Nucleus accumbens (tissue), 56 donors: ENCODE results near the gene IFT43.

Source experiments
- DNase-seq, 56 donors: peaks; one replicate each; lab custom pipeline; 2025; lab: John Stamatoyannopoulos, UW

Gene IFT43

DNA sequence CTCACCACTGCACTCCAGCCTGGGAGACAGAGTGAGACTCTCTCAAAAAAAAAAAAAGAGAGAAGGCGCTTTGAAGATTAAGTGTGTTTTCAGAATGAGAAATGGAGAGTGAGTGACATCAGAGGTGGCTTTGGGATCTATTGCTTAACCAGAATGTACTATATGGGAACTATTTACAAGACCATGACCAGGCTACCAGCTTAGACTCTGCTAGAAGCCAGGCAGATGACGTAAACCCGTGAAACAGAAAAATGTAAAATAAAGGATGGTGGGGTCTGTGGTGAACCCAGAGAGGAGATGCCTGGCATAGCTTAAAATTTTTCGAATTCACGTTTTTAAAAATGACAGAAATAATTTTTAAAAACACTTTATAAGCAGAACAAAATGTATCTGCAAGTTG is 82.0 kb downstream of the IFT43 start:
- DNase-seq = no peak

DNA sequence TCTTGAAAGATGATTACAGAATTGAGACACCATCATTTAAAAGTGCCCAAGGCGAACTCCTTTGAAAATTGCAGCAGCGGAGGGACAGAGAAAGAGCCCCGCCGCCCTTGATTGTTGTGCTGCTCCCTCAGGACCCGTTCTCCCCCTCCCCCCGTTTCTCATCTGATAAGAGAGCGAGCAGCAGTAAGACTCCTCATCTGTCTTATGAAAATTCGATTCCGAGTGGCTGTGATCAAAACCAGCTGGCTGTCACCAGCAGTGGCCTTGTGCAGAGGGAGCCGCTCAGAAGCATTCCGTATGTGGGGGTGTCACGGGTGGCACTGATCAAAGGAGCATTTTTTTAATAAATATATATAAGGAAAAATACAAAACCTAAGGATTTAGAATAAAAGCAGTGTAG is 88.2 kb downstream of the IFT43 start:
- DNase-seq = no peak

GRCh38 chr14:76077340-76077739 is 91.8 kb downstream of the IFT43 start:
- DNase-seq = no peak

DNA sequence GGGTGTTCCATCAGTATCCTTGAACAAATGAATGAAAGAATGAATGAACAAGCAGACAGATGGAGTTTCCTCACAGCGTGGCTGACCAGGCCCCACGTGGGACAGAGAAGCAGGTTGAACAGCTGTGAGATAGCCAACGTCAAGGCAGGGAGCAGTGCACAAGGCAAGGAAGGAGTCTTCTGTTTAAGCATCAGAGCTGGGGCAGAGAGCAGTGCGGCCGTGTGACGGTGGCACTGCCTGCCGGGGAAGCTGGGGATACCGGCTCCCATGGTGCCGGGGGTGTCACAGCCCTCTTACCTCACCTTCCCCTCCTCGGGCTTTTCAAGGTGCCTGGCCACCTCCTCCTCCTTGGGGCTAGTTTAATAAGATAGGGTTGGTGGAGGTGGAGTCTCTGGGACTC is 92.9 kb downstream of the IFT43 start:
- DNase-seq = no peak

DNA sequence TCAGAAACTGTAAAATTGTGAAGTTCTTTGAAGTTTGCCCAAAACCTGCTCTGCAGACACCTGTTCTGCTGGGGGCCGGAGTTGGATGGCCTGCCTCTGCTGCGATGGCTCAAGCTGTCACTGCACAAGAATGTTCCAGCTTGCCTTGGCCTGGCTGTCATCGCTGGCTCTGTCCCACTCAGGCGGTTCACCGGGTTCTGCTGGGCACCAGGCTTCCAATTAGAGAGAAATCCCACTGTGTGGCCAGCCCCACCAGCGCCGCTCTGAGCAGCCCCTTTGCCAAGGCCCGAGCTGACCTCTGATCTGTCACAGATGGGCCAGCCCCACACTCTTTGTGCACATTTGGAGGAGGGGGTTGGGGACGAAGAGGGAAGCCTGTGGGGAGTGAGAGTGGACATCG is 94.5 kb downstream of the IFT43 start:
- DNase-seq = peak in 28 of 56 donors; percentile 2 to 58 (median 24)

DNA sequence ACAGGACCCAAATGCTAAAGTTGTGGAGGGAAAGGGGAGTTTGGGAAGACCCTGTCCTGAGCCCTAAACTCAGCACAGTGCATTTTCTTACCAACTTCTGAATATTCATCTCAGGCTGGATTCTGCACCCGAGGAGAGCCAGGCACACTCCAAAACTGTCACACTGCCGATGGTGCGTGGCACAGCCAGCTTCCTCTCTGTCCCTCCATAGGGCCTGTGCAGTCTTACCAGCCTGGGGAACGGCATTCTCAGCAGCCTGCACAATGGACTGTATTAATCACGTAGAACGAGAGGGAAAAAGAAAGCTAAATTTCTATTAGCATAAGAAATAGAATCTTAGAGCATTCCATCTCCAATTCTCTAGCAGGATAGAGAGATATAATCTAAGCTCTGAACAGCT is 94.9 kb downstream of the IFT43 start:
- DNase-seq = peak in 4 of 56 donors; percentile 14 to 36 (median 29)

- DNase-seq = peak in 1 of 56 donors; percentile 9
These were observed 96.1 kb downstream of the IFT43 start for GRCh38 chr14:76081642-76082041.

GRCh38 chr14:76083796-76084765 is 98.5 kb downstream of the IFT43 start:
- peak in 21 of 56 donors; percentile 4 to 34 (median 22) for DNase-seq

DNA sequence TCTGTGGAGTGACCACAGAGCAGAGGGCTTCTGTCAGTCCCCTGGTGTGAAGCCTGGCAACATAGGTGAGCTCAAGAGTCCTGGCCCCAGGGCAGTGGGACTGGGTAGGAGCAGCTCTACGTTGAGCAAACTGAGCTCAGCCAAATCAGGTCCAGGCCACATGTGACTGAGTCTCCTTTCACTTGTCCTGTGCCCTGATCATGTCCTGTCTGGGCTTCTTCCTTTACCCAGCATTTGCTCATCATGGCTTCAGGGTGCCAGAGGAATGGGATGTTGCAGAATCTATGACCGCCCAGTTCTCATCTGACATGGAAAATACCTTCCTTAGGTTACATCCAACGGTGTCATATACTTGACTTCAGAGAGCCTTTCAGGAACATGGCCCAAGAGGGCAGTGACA is 99.8 kb downstream of the IFT43 start:
- DNase-seq = no peak

DNA sequence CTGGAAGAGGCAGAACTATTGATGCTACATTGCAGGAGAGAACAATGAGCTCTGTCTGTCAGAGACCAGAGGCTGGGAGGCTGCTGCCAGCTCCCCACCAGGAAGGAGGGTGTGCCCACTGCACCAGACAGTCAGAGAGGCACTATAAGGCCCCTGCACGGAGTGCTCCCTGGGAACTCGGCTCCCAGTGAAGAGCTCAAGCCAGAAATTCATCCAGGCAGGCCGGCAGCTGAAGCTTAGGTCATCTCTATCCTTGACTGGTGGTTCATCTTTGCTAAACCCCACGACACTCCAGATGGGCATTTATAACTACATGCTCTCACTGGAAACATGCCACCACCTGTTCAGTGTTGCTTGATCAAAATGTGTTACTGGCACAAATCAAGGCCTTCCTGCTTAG is 101.1 kb downstream of the IFT43 start:
- peak in 30 of 56 donors; percentile 5 to 60 (median 32) for DNase-seq

- DNase-seq = no peak
These were observed 102.8 kb downstream of the IFT43 start for GRCh38 chr14:76088326-76088725.

DNA sequence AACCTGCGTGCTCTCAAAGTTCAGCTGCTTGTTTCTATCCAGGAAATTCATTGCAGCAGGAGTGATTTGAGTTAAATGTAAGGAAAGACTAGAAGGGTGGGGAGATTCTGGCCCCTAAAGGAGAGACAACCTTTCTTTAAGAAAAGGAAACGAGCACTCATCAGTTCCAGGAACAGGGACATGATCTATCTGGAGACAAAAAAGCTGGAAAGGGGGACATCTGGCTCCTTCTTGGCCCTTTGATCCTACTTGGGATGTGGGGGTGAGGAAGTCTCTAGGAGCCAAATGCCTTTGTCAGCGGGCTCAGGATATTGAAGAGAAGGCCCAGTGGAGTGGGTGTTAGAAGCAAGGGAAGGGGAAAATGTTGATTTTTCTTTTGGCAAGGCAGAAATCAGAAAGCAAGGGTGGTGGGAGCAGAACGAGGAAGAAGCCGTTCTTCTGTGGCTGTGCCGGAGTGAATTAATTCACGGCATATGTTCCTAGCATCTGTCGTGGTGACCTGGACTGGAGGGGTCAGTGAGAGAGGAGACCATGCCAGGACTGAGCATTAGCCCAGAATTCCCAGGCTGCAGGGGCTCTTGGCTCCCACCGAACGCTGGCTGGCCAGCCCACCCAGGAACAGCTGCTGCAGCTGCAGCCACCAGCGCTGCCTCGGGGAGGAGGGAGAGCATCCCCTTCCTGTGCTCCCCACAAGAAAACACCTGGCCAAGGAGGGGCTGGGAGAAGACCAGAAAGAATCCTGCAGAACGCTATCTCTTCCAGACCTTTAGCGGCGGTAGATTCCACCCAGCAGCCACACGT is 103.4 kb downstream of the IFT43 start:
- no peak for DNase-seq

DNA sequence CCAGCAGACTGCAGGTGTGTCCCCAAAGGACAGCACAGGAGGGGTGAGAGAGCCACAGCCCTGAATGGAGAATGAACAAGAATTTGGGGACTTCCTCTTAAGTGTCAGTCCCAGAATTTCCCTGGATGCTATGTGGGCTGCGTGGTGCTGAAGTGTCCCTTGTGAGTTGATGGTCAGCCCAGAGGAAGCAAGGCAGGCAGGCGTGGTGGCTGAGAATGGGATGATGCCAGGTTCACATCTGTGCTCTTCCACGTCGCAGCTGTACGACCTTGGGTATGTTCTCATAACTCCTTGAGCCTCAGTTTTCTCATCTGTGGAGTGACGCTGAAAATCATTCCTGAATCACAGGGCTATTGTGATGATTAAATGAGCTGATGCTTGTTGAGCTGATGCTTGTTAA is 104.0 kb downstream of the IFT43 start:
- DNase-seq = no peak

GRCh38 chr14:76090616-76091391 is 105.2 kb downstream of the IFT43 start:
- peak in 27 of 56 donors; percentile 4 to 45 (median 18) for DNase-seq

DNA sequence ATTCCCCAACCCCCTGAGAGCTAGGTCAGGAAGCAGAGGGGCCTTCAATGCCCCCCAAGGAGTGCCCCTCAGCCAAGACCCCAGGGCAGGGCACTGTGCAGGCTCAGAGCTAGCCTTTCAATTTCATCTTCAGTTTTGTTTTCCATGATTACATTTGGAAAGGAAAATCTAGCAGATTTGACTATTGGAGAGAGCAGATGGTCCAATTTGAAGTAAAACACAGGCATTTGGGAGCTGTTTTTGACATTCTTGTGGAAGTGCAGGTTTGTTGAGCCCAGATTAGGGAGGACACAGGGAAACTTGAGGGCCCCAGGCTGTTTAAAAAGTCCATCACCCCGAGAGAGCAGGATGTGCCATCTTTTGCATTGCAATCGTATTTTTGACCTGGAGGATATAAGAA is 107.5 kb downstream of the IFT43 start:
- no peak for DNase-seq

- no peak for DNase-seq
These were observed 110.7 kb downstream of the IFT43 start for GRCh38 chr14:76096257-76096656.

GRCh38 chr14:76097547-76097946 is 112.0 kb downstream of the IFT43 start:
- DNase-seq = no peak

DNA sequence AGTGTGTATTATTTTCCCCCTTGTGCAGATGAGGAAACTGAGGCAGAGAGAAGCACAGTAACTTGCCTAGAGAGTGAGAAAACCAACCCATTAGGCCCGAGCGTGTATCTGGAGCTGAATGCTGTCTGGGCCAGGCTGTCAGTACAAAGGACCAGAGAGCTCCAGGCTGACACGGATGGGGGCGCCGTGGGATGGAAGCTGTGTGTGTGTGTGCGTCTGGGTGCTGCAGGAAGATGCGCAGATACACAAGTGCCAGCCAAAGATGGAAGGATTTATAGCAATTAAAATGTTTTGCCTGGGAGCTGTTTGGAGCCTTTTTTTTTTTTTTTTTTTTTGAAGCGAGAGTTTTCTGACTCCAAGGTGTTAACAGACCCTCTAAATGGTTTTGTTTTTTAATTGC is 112.5 kb downstream of the IFT43 start:
- DNase-seq = no peak

DNA sequence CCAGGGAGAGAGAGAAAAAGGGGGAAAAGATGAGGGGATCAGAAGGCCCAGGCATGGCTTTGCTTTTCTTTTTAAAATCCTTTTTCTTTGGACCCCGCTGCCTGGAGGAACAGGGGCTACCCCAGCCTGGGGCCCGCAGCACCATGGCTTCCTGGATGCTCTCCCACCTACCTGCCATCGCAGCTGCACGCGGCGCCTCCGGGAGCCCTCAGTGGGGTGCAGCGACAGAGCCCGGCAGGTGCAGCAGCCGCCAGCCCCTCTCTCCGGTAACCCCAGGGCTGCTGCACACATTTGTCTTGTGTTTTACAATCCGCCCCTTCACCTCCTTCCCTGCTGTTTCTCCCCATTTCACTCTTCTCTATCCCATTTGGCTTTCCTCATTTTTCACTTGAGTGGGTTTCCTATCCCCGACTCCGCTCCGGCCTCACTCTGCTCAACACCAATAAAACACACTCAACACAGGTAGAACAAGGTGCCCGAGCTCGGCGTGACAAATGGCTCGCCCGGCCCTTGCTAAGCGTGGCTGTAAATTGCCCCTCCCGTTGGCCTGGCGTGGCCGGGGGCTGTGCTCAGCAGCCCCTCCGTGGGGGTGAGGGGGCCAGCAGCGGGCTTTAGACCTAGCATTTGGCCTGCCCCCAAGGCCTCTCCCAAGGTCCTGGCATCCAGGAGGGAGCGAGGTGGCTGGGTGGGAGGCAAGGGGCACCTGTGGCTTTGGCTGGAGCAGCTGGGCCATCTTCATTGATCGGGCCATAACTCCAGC is 113.5 kb downstream of the IFT43 start:
- no peak for DNase-seq

DNA sequence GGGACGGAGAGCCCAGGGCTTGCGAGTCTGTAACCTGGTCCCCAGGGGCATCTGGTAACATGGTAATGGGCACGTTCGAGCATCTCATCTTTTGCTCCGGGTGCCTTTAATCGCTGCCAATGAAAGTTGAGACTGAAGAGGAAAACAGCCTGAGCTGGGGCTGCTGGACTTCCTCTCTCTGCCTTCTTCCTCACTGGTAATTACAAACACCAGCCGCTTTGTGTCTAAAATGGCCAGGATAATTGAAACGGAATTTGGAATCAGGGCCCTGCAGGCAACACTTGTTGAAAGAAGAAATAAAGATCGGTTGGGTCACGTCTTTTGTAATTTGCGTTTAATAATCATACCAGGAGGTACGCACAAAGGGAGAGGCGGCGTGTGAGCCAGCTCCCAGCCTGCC is 114.7 kb downstream of the IFT43 start:
- no peak for DNase-seq
